ENCODE data around the gene SYNE2. TPM values are rescaled to one million over a fixed set of nuclear protein-coding genes. Genes with fewer than 3 reads are reported as not detected.

The SYNE2 gene
- total RNA-seq, 1 experiment from 2014 or later = 67.4 TPM

- Mint-ChIP-seq H3K4me1 (ENCODE audit: insufficient read depth, unreplicated experiment) (no peaks in the 10 kb centered on the region), H3K27me3 (ENCODE audit: insufficient read depth, unreplicated experiment) (no peaks in the 10 kb centered on the region), H3K36me3 (ENCODE audit: insufficient read depth, unreplicated experiment) (peaks cover 6% of the 10 kb centered on the region), H3K27ac (ENCODE audit: low read depth, unreplicated experiment) (no peak overlapping the region), H3K4me3 (ENCODE audit: unreplicated experiment) (no peak overlapping the region), H3K9me3 (ENCODE audit: unreplicated experiment) (no peaks in the 10 kb centered on the region)
- intact Hi-C loops (cut with micrococcal nuclease) = no loop called here
- TF ChIP-seq, protein P1, sequence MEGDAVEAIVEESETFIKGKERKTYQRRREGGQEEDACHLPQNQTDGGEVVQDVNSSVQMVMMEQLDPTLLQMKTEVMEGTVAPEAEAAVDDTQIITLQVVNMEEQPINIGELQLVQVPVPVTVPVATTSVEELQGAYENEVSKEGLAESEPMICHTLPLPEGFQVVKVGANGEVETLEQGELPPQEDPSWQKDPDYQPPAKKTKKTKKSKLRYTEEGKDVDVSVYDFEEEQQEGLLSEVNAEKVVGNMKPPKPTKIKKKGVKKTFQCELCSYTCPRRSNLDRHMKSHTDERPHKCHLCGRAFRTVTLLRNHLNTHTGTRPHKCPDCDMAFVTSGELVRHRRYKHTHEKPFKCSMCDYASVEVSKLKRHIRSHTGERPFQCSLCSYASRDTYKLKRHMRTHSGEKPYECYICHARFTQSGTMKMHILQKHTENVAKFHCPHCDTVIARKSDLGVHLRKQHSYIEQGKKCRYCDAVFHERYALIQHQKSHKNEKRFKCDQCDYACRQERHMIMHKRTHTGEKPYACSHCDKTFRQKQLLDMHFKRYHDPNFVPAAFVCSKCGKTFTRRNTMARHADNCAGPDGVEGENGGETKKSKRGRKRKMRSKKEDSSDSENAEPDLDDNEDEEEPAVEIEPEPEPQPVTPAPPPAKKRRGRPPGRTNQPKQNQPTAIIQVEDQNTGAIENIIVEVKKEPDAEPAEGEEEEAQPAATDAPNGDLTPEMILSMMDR (IDR thresholded peaks at IDR 0.05; ENCODE audit: unreplicated experiment) = no peak
- ChIA-PET CTCF (no interaction called here), POLR2A (no interaction called here)
- DNase-seq (ENCODE audit: unreplicated experiment) = no peak
- BruUV-seq (replicated peaks) = no TSS peak
These were observed 100.2 kb downstream of the SYNE2 start for GRCh38 chr14:63952933-63953437.

- no peaks in the 10 kb centered on the region for H3K4me1 Mint-ChIP-seq (ENCODE audit: insufficient read depth, unreplicated experiment)
- TF ChIP-seq, protein P1 (IDR thresholded peaks at IDR 0.05; ENCODE audit: unreplicated experiment) = no peak
- ChIA-PET POLR2A (interaction anchor here (1.1 to 1.9 kb wide), 3 partner anchors 29 to 104 kb away, joined by 5 read pairs; partner anchors contain the start of gene SYNE2), CTCF (no interaction called here)
- no peak overlapping the region for H3K4me3 Mint-ChIP-seq (ENCODE audit: unreplicated experiment)
- intact Hi-C loops (cut with micrococcal nuclease) = no loop called here
- no peaks in the 10 kb centered on the region for H3K9me3 Mint-ChIP-seq (ENCODE audit: unreplicated experiment)
- H3K27ac Mint-ChIP-seq (ENCODE audit: low read depth, unreplicated experiment) = no peak overlapping the region
- H3K36me3 Mint-ChIP-seq (ENCODE audit: insufficient read depth, unreplicated experiment) = peaks cover 6% of the 10 kb centered on the region
- no TSS peak for BruUV-seq (replicated peaks)
- no peaks in the 10 kb centered on the region for H3K27me3 Mint-ChIP-seq (ENCODE audit: insufficient read depth, unreplicated experiment)
- no peak for DNase-seq (ENCODE audit: unreplicated experiment)
These were observed 103.5 kb downstream of the SYNE2 start for GRCh38 chr14:63956326-63956725.

DNA sequence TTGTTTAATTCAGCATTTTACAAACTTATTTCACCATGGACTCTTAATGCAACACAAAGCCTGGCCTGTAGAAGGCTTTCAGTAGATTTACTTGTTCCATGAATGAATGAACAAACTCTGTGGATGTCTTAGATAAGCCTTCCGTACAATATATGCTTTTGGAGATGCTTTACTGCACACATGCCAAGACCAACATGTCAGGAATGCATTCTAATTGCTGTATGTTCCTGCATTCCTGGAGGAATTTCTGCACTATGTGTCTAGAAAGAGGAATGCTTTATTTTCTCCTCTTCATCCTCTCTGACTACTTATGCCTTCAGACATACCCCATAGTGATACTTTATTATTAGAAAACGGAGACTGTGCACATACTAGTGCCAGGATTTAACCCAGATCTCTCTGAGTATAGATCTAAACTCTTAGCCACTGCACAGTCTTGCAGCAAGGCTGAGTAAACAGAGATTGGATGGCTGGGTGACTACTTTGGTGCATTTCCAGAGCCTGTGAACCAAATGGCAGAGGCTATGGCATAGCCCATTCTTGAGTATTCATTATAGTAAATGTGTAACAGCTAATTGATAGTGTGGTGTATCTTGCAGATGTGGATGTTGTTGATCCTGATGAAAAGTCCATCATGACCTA, 108.2 kb downstream of the SYNE2 start:
- BruUV-seq (replicated peaks) = no TSS peak
- H3K4me3 Mint-ChIP-seq (ENCODE audit: unreplicated experiment) = no peak overlapping the region
- H3K36me3 Mint-ChIP-seq (ENCODE audit: insufficient read depth, unreplicated experiment) = peaks cover 5% of the 10 kb centered on the region
- H3K4me1 Mint-ChIP-seq (ENCODE audit: insufficient read depth, unreplicated experiment) = no peaks in the 10 kb centered on the region
- H3K27ac Mint-ChIP-seq (ENCODE audit: low read depth, unreplicated experiment) = no peak overlapping the region
- ChIA-PET CTCF (interaction anchor here (1.0 kb wide), 1 partner anchor 327 kb away, joined by 3 read pairs; no protein-coding TSS in a partner anchor), POLR2A (no interaction called here)
- no peak for DNase-seq (ENCODE audit: unreplicated experiment)
- H3K27me3 Mint-ChIP-seq (ENCODE audit: insufficient read depth, unreplicated experiment) = no peaks in the 10 kb centered on the region
- H3K9me3 Mint-ChIP-seq (ENCODE audit: unreplicated experiment) = no peaks in the 10 kb centered on the region
- intact Hi-C loops (cut with micrococcal nuclease) = no loop called here
- TF ChIP-seq, protein P1 (IDR thresholded peaks at IDR 0.05; ENCODE audit: unreplicated experiment) = no peak

- POLR2A ChIA-PET = interaction anchor here (0.6 to 1.1 kb wide), 5 partner anchors 8 to 953 kb away, joined by 3 to 4 read pairs (median 3); no protein-coding TSS in a partner anchor
- Mint-ChIP-seq H3K4me1 (ENCODE audit: insufficient read depth, unreplicated experiment) (no peaks in the 10 kb centered on the region), H3K27ac (ENCODE audit: low read depth, unreplicated experiment) (no peak overlapping the region), H3K27me3 (ENCODE audit: insufficient read depth, unreplicated experiment) (no peaks in the 10 kb centered on the region), H3K9me3 (ENCODE audit: unreplicated experiment) (no peaks in the 10 kb centered on the region), H3K4me3 (ENCODE audit: unreplicated experiment) (no peak overlapping the region), H3K36me3 (ENCODE audit: insufficient read depth, unreplicated experiment) (peaks cover 11% of the 10 kb centered on the region)
- intact Hi-C loops (cut with micrococcal nuclease) = no loop called here
- BruUV-seq (replicated peaks) = no TSS peak
- CTCF ChIA-PET = no interaction called here
- TF ChIP-seq, protein P1 (IDR thresholded peaks at IDR 0.05; ENCODE audit: unreplicated experiment) = no peak
- DNase-seq (ENCODE audit: unreplicated experiment) = no peak
These were observed 110.1 kb downstream of the SYNE2 start for GRCh38 chr14:63962906-63963305.

Measured in MCF 10A (cell line).